Activated gamma-delta T cell (primary cell): Measurements from ENCODE around the gene TIMP4.

Source experiments
- DNase-seq: peaks from one replicate; lab custom pipeline; 2025; lab: John Stamatoyannopoulos, UW
- total RNA-seq, 2 donors: gene quantifications; one replicate each; lab custom pipeline; 2026; lab: John Stamatoyannopoulos, UW

The TIMP4 gene
- 0 reads per million in 2 donors for total RNA-seq

DNA sequence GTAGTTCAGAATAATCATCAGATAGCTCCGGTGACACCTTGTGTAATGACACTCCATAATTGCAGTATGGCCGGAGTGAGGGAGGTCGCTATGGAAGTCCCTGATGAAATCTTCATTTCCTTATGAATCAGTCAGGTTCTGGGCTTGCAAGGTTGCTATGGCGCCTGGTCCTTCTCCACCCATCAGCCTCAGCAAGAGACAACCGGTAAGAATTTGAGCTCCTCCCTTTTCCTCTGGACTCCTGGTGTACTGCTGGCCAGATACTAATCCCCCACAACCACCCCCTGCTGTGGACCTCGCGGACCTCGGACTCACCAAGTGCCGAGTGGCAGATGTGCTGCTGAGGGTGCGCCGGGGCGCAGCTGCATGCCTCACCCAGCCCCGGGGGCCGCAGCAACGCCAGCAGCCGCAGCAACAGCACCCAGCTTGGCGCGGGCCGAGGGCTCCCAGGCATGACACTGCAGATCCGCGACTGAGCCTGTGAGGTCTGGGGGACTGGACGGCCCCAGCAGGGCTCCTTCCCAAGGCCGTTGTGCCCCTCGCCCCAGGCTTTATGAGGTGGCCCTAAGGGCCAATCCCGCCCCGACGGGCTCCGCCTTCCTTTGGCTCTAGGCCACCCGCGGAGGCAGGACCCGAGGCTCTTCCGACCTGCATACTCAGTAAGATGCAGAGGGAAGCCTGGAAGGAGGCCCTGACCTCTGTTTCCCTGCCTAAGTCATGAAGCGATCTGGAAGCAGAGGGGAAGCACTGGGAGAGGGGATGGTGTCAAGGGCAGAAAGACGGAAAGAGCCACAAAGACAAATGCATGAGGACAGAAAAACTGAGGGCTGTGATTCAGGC is at the start of gene TIMP4:
Gene TIMP4 (minus strand): TSS at position 526 of the 840 bp plus-strand sequence. CDS start 72 bp downstream, at position 454.
- no peak for DNase-seq

DNA sequence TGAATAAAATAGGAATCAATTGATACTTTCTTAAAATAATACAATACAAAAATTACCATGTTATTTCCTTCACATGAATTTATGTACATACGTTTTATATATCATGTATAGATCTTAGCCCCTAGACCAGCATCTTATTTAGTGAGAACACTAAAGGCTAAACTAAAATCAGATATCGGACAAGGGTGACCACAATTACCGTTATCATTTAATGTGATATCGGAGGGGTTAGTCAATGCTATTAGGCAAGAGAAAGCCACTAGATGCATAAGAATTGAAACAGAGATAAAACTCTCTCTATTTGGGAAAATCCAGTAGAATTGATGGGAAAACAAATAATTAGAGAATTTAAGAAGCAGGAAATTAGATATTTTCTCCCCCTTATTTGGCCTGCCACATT is 46.5 kb upstream of the TIMP4 start:
- DNase-seq: no peak

DNA sequence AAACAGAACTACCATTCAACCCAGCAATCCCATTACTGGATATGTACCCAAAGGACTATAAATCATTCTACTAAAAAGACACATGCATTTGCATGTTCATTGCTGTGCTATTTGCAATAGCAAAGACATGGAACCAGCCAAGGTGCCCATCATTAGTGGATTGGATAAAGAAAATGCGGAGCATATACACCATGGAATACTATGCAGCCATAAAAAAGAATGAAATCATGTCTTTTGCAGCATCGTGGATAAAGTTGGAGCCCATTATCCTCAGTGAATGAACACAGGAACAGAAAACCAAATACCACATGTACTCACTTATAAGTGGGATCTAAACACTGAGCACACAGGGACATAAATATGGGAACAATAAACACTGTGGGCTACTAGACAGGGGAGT is 43.1 kb upstream of the TIMP4 start:
- no peak for DNase-seq

DNA sequence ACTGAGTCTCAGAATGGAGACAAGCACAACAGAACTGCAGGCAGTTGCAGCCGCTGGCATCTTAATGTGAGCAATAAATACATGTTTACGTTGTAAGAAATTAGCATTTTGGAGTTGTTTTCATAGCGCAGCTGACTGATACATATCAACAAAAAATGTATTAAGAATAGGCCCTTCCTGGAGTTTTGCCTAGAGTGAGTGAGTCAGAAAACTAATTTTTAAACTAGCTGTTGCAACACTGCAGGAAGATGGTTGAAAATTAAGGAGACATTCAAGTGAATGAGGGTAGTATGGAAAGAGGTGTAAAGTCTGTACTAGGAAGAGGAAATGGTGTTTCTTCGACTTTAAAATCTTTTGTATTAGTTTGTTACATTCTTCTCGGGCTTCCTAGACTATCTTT is 39.6 kb upstream of the TIMP4 start:
- no peak for DNase-seq

DNA sequence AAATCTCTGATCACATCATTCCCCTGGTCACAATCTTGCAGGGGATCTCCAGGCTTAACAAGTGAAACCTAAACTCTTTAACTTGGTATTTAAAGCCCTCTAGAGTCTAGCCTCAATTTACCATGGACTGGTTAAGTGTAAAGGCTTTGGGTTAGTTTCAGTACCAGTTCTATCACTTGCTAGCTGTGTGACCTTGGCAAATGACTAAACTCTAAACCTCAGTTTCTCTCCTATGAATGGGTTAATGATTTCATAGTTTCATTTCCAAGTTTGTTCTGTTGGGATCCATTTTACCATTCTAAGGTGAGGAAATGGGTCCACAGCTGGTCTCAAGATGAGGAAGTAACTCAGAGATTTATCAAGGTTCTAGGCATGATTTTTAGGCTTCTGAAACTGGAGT is 38.8 kb upstream of the TIMP4 start:
- no peak for DNase-seq

DNA sequence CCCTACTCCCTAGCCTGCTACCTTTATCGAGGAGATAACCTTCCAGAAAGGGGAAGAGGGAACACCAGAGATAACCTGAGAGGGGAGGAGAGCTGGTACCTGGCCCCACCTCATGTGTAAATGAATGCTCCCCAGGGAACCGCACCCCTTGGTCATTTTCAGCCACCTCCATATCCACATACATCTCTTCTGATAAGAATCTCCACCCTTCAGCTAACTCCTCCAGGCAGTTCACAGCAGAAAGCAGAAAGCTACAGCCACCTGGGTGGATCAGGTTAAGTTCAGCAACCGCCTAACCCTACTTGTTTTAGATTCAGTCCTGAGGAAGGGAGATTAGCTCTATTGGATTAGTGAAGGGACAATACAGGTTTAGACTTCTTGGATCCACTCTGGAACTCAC is 38.0 kb upstream of the TIMP4 start:
- no peak for DNase-seq

DNA sequence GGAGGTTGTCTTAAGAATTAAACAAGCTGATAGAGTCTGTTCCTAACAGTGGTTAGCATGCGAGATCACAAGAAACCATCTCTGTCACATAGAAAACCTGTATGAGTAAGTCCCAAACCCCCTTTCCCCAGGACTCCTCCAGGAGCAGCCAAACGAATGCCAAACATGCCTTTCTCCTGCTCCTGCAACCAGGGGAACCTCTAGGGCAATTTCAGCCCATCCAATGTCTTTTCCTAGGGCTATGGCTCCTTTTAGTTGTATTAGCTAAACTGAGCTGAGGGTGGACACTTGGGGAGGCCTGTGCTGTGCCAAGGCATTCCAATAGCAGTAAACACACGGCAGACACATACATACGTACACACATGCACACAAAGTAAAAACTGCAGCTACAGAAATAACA is 36.5 kb upstream of the TIMP4 start:
- no peak for DNase-seq

DNA sequence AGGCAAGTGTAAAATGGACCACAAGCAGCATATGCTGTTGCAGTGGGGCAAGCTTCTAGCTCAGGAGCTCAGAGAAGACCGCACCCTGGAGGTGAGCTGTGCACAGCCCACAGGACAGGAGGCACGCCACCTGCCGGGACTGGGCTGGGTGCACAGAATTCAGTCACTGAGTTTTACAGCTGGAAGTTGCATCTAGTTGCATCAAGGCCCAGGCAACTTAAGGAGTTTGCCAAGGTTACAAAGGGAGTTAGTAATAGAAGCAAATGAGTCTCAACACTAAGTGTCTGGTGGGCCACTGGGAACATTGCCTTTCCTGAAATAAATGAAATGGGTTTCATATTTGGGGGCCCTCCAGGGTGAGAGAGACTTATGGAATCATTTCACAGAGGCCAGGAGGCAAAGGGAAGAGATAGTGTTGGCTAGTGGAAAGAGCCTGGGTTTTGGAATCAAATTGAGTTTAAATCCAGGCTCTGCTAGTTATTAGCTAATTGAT is 36.0 kb upstream of the TIMP4 start:
- DNase-seq: no peak

DNA sequence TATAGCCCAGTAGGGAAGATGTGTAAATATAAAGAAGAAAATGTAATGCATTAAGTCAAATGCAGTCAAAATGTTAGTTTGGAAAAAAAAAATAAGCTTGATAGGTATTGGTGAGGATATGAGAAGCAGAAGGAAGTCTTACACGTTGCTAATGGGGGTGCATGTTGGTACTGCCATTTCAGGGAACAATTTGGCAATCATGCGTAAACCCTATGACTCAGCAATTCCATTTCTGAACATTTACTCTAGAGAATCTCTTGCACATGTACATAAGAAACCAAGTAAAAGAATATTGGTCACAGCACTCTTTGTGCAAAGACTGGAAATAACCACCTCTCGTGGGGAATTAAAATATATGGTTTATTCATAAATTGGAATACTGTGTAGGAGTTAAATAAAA is 35.5 kb upstream of the TIMP4 start:
- no peak for DNase-seq

DNA sequence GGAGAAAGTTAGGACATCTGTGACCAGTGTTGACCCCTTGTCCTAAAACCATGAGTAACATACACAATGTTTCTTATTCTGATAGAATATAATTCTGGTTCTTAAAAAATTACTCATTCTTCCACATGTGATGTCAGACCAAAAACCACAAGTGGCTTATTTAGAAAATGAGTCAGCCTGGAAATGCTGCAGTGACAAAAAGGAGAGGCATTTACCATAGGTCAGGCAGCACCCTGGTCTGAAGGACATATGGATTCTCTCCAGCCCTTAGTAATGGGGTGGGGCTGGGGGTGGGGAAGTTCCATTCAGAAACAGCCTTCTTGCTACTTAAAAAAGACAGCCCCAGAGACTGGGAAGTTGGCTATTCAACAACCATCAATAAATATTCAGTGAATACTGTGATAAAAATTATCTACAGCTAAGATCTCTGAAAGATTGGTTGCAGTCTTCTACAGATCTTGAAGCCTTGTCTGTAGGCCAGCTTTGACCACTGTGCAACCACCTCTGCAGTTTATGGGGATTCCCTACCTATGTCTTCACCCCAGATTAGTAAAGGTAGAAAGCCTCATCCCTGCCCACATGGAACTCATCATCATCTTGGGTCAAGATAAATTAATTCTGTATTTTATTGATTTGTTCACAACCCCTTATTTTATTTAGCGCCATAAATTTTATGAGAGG is 34.9 kb upstream of the TIMP4 start:
- DNase-seq: no peak

DNA sequence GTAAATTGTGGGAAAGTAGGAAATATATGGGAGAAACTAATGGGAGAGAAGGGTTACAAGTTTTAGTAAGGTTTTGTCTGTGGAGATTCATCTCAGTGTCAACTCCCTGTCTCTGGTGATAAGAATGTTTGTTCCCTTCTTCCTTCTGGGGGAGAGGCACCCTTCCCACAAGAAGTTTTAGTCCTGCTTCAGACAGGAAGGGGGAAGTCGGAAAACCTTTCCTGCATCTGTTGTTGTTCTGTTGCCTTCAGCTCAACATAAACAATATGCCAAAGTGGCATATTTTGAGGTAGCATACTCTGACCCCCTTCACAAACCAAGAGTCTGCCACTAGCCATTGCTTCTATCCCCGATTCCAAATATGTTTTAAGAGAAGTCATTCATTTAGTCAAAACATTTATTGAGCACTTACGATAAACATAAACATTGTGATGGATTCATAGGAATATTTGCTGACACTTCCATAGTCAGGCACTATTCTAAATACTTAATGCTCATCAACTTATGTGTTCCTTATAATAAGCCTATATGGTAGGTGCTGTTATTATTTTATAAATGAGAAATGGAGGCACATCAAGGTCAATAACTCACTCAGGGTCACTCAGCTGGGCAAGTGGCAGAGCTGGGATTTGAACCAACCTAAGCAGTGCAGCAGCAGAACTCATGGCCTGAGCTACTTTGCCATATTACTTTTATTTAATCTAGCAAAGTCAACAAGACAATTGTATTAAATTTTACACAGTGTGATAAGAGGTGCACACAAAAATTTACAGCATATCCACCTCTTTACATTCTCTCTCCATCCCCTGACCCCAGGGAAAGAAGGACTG is 34.2 kb upstream of the TIMP4 start:
- DNase-seq: no peak

DNA sequence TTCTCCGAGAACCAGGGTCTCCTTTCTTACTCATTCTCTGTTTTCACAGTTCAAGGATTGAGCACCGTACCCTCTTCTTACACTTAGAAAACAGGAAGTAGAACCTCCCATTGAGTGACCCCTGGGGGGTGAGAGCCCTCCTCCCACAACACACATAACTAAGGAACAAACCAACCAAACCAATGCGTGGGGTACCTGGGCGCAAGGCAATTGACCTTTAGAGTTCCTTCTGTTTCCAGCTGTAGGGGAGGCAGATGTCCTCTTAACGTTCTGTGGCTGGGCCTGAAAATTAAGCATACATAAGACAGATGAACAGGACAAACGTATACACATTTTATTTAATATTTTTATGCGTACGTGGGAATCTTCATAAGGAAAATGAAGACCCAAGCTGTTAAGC is 33.5 kb upstream of the TIMP4 start:
- DNase-seq: no peak

DNA sequence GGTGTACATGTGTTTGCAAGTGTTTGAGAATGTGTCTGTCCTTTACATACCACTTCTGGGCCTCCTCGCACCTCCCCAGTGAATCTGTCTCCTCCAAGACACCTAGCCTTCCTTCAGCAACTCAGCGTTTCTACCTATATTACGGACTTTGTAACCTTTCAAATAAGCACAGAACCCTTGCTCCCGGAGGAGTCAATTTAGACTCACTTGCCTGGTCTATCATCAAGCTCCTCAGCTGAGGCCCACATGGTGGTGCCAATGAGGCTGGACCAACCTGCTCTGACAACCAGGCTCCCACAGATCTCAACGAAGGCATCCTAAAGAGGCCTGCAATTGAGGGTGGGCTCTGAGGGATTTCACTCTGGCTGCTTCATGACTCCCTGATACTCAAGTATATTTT is 32.8 kb upstream of the TIMP4 start:
- DNase-seq: no peak

DNA sequence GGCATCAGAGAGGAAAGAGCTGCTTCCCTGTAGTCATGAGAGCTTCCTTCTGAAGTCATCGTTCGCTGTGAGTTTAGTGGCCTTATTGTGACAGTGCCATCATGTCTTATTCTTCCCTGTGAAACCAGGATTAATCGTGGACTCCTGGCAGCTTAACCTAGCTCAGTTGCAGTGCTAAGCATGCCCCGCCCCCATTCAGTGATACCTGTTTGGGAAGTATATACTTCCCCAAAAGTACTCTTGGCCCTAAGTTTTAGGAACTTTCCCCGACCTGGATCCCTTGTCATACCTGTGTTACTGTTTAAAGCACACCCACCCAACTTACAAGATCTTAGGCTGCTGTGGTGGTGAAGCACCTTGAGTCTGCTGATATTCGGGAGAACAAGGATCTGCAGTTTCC is 32.1 kb upstream of the TIMP4 start:
- DNase-seq: no peak

DNA sequence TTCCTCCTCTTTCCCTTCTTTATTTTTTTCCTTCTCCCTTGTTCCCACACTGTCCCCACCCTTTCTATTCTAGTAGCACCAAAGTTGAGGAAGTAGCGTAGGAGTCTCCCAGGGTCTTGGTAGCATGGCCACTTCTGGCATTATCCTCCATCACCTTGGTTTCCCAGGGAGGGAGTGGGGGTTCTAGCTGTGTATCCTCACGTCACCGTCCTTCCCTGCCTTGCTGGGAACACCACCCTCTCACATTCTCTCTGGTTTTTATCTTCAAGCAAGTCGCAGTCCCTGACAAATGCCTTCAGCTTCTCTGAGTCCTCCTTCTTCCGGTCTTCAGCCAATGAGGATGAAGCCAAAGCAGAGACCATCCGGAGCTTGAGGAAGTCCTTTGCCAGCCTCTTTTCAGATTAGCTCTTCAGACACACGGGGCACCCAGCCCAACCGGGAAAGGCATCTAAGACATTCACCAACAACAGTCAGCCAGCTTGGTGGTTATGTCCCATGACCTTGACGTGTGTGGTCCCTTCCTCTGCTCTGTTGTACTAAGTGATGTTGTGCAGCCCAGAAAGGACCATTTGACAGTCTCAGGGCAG is 31.6 kb upstream of the TIMP4 start:
- DNase-seq: no peak

DNA sequence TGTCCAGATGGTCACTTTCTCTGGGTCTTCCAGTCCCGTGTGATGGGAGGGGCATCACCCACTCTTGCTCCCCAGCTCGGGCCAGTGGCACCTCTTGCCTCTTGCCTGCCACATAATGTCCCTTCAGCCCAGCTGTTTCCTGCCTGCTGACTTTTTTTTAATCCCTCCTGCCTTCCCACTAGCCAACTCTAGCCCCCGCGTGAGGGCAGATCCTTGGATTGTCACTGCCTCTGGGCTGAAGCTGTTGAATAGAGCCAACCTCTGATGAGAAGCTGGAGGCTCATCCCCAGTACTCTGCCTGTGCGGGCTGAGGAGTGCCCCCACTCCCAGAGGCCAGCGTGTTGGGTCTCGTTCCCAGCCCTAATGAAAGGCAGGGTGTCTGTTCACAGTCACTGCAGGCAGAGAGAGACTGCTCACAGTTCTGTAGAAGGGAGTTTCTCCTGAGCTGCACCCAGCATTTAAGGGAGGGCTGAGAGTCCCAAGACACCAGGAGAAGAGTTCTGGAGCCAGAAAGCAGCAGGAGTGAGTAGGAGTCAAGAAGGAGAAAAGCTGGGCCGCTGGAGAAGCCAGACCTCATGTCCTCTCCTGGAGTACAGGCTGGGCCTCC is 30.1 kb upstream of the TIMP4 start:
- DNase-seq: no peak

DNA sequence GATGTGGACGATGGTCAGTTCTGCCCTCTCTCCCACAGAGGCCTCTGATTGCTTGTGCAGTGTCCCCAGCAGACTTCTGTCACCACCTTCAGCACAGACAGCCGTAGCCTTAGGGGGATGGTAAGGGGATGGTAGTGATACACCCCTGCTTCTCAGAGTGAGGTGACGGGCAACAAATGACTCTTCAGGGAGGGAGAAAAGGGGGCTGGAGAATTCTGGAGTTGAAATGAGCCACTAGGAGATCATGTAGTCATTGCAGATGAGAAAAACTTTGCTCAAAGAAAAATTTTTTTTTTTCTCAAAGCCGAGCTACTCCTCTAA is 29.6 kb upstream of the TIMP4 start:
- DNase-seq: no peak

DNA sequence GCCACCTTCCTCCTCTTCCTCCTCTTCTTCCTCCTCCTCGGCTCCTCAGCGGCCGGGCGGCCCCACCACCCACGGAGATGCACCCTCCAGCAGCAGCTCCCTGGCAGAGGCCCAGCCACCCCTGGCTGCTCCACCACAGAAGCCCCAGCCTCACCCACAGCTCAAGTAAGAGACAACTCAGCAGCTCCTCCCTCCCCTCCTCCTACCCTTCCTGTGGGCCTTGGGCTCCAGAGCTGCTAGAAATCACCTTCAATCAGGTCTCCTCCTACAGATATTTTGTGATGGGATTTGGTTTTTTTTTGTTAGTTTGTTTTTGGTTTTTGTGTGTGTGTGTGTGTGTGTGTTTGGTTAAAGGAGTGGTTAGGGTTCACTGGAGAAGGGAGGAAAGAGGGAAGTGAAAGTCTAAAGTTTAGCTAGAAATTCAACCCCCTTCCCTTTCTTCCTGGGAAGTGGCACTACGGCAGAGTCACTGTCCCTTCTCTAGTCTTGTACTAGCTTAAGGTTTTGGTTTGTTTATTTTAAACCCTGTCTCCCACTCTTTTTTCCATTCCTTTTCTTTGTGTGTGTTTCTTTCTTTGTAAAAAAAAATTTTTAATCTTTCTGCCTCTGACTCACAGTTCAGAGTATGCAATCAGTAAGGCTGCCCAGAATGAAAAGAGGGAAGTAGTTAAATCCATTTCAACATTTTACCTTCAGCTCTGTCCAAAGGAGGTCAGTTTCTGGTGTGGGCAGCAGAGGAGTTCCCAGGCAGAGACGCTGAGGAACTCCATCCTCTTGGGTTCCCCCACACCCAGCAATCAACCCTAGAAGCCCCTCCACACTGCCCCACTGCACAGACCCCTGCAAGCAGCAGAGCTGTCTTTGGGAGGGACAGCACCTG is 29.0 kb upstream of the TIMP4 start:
- no peak for DNase-seq

DNA sequence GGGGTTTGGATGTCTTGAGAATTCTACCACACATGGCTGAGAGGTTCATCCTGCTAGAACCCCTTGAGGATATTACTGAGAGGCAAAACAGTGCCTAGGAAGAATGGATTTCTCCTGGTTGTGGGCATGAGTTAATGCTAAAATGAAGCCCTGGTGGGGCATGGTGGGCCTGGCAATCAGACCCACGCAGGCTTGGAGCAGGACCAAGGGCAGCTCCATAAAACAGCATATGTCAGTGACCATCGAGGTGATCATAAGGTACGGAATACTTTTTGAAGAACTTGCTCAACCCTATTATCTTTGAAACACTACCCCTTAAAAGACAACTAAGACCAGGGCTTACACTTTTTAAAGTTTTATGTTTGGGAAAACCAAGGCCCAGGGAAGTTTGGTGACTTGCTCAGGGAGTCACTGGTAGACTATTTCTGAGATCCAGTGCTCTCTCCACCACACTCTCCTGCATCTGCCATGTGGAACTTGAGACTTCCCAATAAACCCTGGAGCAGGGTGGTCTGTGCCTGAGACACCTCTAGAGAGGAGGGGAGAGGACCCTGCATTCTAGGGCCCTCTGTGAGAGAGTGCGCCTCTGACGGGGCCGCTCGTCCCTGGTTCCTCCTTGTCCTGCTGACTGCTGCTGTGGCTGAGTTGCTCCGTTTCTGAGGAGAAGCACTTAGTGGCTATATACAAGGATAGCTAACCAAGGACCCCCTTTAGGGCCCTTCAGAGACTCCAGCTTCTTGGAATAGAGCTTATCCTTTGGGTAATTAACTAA is 28.0 kb upstream of the TIMP4 start:
- DNase-seq: no peak

DNA sequence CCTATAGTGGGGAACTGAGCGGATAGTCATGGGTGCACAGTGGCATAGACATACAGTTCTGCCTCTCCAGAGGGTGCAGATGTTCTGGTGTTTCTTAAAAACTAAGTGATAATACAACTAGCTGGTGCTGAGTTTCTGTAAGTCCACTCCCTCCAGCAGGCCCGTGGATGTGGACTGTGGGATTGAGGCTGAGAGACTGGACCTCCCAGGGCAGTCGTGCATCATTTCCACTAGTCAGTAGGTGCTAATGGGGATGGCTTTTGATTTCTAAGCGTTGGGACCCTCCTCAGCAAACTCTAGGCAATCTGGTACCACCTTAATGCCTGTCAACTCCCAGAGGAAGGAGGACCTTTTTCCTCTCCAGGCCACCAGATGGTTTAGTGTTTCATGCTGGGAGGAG is 27.3 kb upstream of the TIMP4 start:
- no peak for DNase-seq
